ENCODE measurements around the gene PRPF40B.
"Not testable (repeated sequence)": the region's sequence is repeated elsewhere in the genome, so short reads cannot be mapped to it uniquely, and the experiment has no call there.

Gene PRPF40B

GRCh38 chr12:49623142-49623904, at the start of gene PRPF40B:
PRPF40B (plus strand) TSS chr12:49623561; CDS start chr12:49623591, 30 bp downstream.
- DNase-seq: peak; percentile 72

- no peak for DNase-seq
Measured at GRCh38 chr12:49577589-49578315, 45.6 kb upstream of the PRPF40B start.

- DNase-seq: no peak
Measured at GRCh38 chr12:49578471-49579112, 44.8 kb upstream of the PRPF40B start.

- peak; percentile 19 for DNase-seq
Measured at GRCh38 chr12:49580572-49581535, 42.5 kb upstream of the PRPF40B start.

- DNase-seq: no peak
Measured at GRCh38 chr12:49582201-49582600, 41.2 kb upstream of the PRPF40B start.

GRCh38 chr12:49582850-49583249, 40.5 kb upstream of the PRPF40B start:
- DNase-seq: no peak

GRCh38 chr12:49583366-49584094, 39.8 kb upstream of the PRPF40B start:
- DNase-seq: peak; percentile 43

- DNase-seq: no peak
Measured at GRCh38 chr12:49584591-49584990, 38.8 kb upstream of the PRPF40B start.

GRCh38 chr12:49585477-49586459, 37.6 kb upstream of the PRPF40B start:
- DNase-seq: no peak

GRCh38 chr12:49587174-49587908, 36.0 kb upstream of the PRPF40B start:
- DNase-seq: no peak

- DNase-seq: no peak
Measured at GRCh38 chr12:49588281-49588680, 35.1 kb upstream of the PRPF40B start.

GRCh38 chr12:49588721-49589516, 34.4 kb upstream of the PRPF40B start:
- no peak for DNase-seq

- no peak for DNase-seq
Measured at GRCh38 chr12:49598527-49598926, 24.8 kb upstream of the PRPF40B start.

GRCh38 chr12:49599961-49600360, 23.4 kb upstream of the PRPF40B start:
- no peak for DNase-seq

GRCh38 chr12:49603721-49604120, 19.6 kb upstream of the PRPF40B start:
- no peak for DNase-seq

GRCh38 chr12:49604856-49605255, 18.5 kb upstream of the PRPF40B start:
- no peak for DNase-seq

GRCh38 chr12:49605539-49605938, 17.8 kb upstream of the PRPF40B start, which contains the start of gene FAM186B:
FAM186B (minus strand) TSS chr12:49605639; CDS start chr12:49605477, 162 bp downstream.
- not testable (repeated sequence) for DNase-seq

GRCh38 chr12:49609059-49609874, 14.1 kb upstream of the PRPF40B start:
- DNase-seq: no peak

Data from NCI-H446 treated with DMSO at 0.1 percent for 48 hours (cell line).